PC-3 (cell line): Measurements from ENCODE around the gene NNMT.

ENCODE experiments used
- EZH2 ChIP-seq: fragments of 300-600 bp; sonication (generic); IDR thresholded peaks from one replicate; pipeline ENCODE4 v1.6.1; 2017; ENCODE audit warnings: antibody characterized with exemption, mild to moderate bottlenecking, low read length; ENCODE audit not compliant: unreplicated experiment
- TF ChIP-seq, protein P1 (sequence below): fragments of 300-600 bp; sonication (generic); conservative IDR thresholded peaks from 2 replicates; pipeline ENCODE4 v1.5.1; 2017; ENCODE audit warnings: antibody characterized with exemption, low read depth, mild to moderate bottlenecking, low read length

GRCh38 chr11:114283422-114283821 is 12.8 kb upstream of the NNMT start:
- TF ChIP-seq, protein P1, sequence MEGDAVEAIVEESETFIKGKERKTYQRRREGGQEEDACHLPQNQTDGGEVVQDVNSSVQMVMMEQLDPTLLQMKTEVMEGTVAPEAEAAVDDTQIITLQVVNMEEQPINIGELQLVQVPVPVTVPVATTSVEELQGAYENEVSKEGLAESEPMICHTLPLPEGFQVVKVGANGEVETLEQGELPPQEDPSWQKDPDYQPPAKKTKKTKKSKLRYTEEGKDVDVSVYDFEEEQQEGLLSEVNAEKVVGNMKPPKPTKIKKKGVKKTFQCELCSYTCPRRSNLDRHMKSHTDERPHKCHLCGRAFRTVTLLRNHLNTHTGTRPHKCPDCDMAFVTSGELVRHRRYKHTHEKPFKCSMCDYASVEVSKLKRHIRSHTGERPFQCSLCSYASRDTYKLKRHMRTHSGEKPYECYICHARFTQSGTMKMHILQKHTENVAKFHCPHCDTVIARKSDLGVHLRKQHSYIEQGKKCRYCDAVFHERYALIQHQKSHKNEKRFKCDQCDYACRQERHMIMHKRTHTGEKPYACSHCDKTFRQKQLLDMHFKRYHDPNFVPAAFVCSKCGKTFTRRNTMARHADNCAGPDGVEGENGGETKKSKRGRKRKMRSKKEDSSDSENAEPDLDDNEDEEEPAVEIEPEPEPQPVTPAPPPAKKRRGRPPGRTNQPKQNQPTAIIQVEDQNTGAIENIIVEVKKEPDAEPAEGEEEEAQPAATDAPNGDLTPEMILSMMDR: no peak
- no peak for TF ChIP-seq EZH2
